Measurements from ENCODE around the gene KCNQ5.

DNA sequence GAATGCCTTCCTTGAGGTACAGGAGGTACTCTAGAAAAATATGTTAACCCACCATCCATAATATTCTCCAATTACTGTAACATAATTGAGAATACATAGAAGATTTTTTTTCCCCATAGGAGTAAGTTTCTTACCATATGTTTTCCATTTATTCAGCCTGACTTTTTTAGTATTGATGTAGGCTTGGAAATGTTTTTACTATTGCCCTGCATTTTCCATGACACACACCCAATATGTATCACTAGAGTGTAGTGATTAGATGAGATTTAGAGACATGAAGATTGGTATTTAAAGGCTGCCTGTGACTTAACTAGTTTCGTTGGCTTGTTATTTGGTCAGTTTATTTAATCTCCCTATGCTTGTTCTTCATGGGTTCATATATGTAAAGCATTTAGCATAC, 39.5 kb downstream of the KCNQ5 start:
- TF ChIP-seq, protein P1, sequence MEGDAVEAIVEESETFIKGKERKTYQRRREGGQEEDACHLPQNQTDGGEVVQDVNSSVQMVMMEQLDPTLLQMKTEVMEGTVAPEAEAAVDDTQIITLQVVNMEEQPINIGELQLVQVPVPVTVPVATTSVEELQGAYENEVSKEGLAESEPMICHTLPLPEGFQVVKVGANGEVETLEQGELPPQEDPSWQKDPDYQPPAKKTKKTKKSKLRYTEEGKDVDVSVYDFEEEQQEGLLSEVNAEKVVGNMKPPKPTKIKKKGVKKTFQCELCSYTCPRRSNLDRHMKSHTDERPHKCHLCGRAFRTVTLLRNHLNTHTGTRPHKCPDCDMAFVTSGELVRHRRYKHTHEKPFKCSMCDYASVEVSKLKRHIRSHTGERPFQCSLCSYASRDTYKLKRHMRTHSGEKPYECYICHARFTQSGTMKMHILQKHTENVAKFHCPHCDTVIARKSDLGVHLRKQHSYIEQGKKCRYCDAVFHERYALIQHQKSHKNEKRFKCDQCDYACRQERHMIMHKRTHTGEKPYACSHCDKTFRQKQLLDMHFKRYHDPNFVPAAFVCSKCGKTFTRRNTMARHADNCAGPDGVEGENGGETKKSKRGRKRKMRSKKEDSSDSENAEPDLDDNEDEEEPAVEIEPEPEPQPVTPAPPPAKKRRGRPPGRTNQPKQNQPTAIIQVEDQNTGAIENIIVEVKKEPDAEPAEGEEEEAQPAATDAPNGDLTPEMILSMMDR (optimal IDR thresholded peaks at IDR 0.05 in 1 of 3, IDR thresholded peaks at IDR 0.05 in 1 of 3, conservative IDR thresholded peaks at IDR 0.05 in 1 of 3; ENCODE audit: extremely low read depth in 1 of 3, insufficient read depth in 2 of 3, low read length in 3 of 3) = no peak
- TF ChIP-seq EZH2 (IDR thresholded peaks at IDR 0.05; ENCODE audit: low read length) = no peak

All from keratinocyte (primary cell).